Chondrocyte (in vitro differentiated cells): ENCODE measurements around the gene FAM200A. TPM values are rescaled to one million over a fixed set of nuclear protein-coding genes. Genes with fewer than 3 reads are reported as not detected.
A peak's percentile ranks its signal among the peaks of the same experiment; 100 is the strongest.

Source experiments
- DNase-seq: peaks from one replicate; pipeline ENCODE4 v3.0.0; 2021; ENCODE audit warnings: mixed read lengths, low spot score
- H3K27ac Mint-ChIP-seq: one replicate; pipeline ENCODE4 v1.8.0; 2021; ENCODE audit warnings: mild to moderate bottlenecking, moderate library complexity, mixed read lengths; ENCODE audit not compliant: unreplicated experiment
- H3K27me3 Mint-ChIP-seq: 2 replicates; pipeline ENCODE4 v1.8.0; 2021; ENCODE audit warnings: low read depth, mixed read lengths
- H3K36me3 Mint-ChIP-seq: 2 replicates; pipeline ENCODE4 v1.8.0; 2021; ENCODE audit warnings: low read depth, mixed read lengths
- H3K4me1 Mint-ChIP-seq: 2 replicates; pipeline ENCODE4 v1.8.0; 2021; ENCODE audit warnings: low read depth, mild to moderate bottlenecking, mixed read lengths
- H3K4me3 Mint-ChIP-seq: one replicate; pipeline ENCODE4 v1.8.0; 2021; ENCODE audit warnings: mild to moderate bottlenecking, moderate library complexity, mixed read lengths; ENCODE audit not compliant: unreplicated experiment
- H3K9me3 Mint-ChIP-seq: 2 replicates; pipeline ENCODE4 v1.8.0; 2021; ENCODE audit warnings: low read depth, mixed read lengths
- CTCF ChIP-seq: fragments of 200-600 bp; sonication (generic); IDR thresholded peaks from 2 replicates; pipeline ENCODE4 v1.5.0; 2021; ENCODE audit warnings: antibody characterized with exemption, mild to moderate bottlenecking, moderate library complexity
- total RNA-seq: library from RNA; stranded (reverse); gene quantifications from 3 replicates; pipeline ENCODE4 v1.2.1, GENCODE V29; 2021

Gene FAM200A
- total RNA-seq, 1 donor from 2014 or later, result 3.9 TPM

GRCh38 chr7:99558306-99559174 lies 6.6 kb upstream of the FAM200A start, which contains the start of gene ZNF655:
ZNF655 (plus strand) TSS chr7:99558642; CDS start chr7:99560560, 1,918 bp downstream.
- DNase-seq, result peak; percentile 95
- H3K36me3 Mint-ChIP-seq, result peaks cover 19% of the 10 kb centered on the region
- H3K4me3 Mint-ChIP-seq, result peak within 1 kb of the TSS; percentile 97
- no peaks in the 10 kb centered on the region for H3K27me3 Mint-ChIP-seq
- peaks cover 46% of the 10 kb centered on the region for H3K4me1 Mint-ChIP-seq
- TF ChIP-seq CTCF, result peak; percentile 41
- no peaks in the 10 kb centered on the region for H3K9me3 Mint-ChIP-seq
- peak within 1 kb of the TSS; percentile 97 for H3K27ac Mint-ChIP-seq

- no peak for DNase-seq
- TF ChIP-seq CTCF, result no peak
- Mint-ChIP-seq H3K9me3 (no peaks in the 10 kb centered on the region), H3K36me3 (peaks cover 18% of the 10 kb centered on the region), H3K27ac (peak overlapping the region; percentile 97), H3K4me3 (peak overlapping the region; percentile 97), H3K4me1 (peaks cover 44% of the 10 kb centered on the region), H3K27me3 (no peaks in the 10 kb centered on the region)
These were observed 6.0 kb upstream of the FAM200A start for GRCh38 chr7:99557940-99558305.

- peaks cover 12% of the 10 kb centered on the region for H3K36me3 Mint-ChIP-seq
- no peaks in the 10 kb centered on the region for H3K9me3 Mint-ChIP-seq
- peaks cover 42% of the 10 kb centered on the region for H3K4me1 Mint-ChIP-seq
- no peak for DNase-seq
- H3K4me3 Mint-ChIP-seq, result peak overlapping the region; percentile 97
- peak overlapping the region; percentile 97 for H3K27ac Mint-ChIP-seq
- no peak for TF ChIP-seq CTCF
- H3K27me3 Mint-ChIP-seq, result no peaks in the 10 kb centered on the region
These were observed 5.3 kb upstream of the FAM200A start for GRCh38 chr7:99557196-99557607.

- no peak for TF ChIP-seq CTCF
- H3K4me3 Mint-ChIP-seq, result no peak overlapping the region
- peaks cover 37% of the 10 kb centered on the region for H3K4me1 Mint-ChIP-seq
- no peak overlapping the region for H3K27ac Mint-ChIP-seq
- no peaks in the 10 kb centered on the region for H3K9me3 Mint-ChIP-seq
- peaks cover 2% of the 10 kb centered on the region for H3K36me3 Mint-ChIP-seq
- no peaks in the 10 kb centered on the region for H3K27me3 Mint-ChIP-seq
- no peak for DNase-seq
These were observed 3.0 kb upstream of the FAM200A start for GRCh38 chr7:99554939-99555338.

- TF ChIP-seq CTCF, result no peak
- Mint-ChIP-seq H3K27ac (peak overlapping the region; percentile 24), H3K4me1 (peaks cover 35% of the 10 kb centered on the region), H3K9me3 (peaks cover 6% of the 10 kb centered on the region), H3K36me3 (peaks cover 6% of the 10 kb centered on the region), H3K4me3 (no peak overlapping the region), H3K27me3 (no peaks in the 10 kb centered on the region)
- DNase-seq, result no peak
These were observed 1.1 kb upstream of the FAM200A start for GRCh38 chr7:99553039-99553438.
